Right atrium auricular region (tissue), 2 donors: ENCODE measurements around the gene FERMT3. TPM values are rescaled to one million over a fixed set of nuclear protein-coding genes. Genes with fewer than 3 reads are reported as not detected.

Experiments
- DNase-seq: peaks from one replicate; pipeline ENCODE4 v3.0.0-alpha.2; 2019; ENCODE audit warnings: low spot score
- H3K27ac ChIP-seq, 2 donors: fragments of 200-600 bp; sonication (generic); 1 replicate in 1 of 2; 2 replicates in 1 of 2; pipeline ENCODE4 v1.5.1; 2016 to 2019
- H3K27me3 ChIP-seq, 2 donors: fragments of 200-600 bp; sonication (generic); one replicate each; pipeline versions ENCODE4 v1.5.1 to v1.6.0; 2017 to 2019
- H3K36me3 ChIP-seq: fragments of 200-600 bp; sonication (generic); one replicate; pipeline ENCODE4 v1.5.1; 2016
- H3K4me1 ChIP-seq, 2 donors: fragments of 200-600 bp; sonication (generic); one replicate each; pipeline versions ENCODE4 v1.5.1 to v1.6.0; 2017 to 2019
- H3K4me3 ChIP-seq, 2 donors: fragments of 200-600 bp; sonication (generic); 1 replicate in 1 of 2; 2 replicates in 1 of 2; pipeline ENCODE4 v1.5.1; 2017 to 2019; ENCODE audit warnings: mild to moderate bottlenecking in 1 of 2, moderate library complexity in 1 of 2
- H3K9me3 ChIP-seq, 2 donors: fragments of 200-600 bp; sonication (generic); one replicate each; pipeline ENCODE4 v1.5.1; 2019
- CTCF ChIP-seq, 2 donors: fragments of 200-600 bp; sonication (generic); IDR thresholded peaks; one replicate each; pipeline ENCODE4 v1.5.1; 2019; ENCODE audit warnings: antibody characterized with exemption in 2 of 2
- total RNA-seq, 2 donors: library from RNA; depleted of rRNA; stranded (reverse); fragments of >200 nt; gene quantifications; one replicate each; pipeline ENCODE4 v1.1.0, GENCODE V29; 2016

FERMT3 gene
- total RNA-seq, 2 donors from 2014 or later, result 6.3 to 19.4 TPM

GRCh38 chr11:64258946-64259532 is 52.5 kb downstream of the FERMT3 start:
- Histone ChIP-seq H3K9me3 (no peaks in the 10 kb centered on the region), H3K27ac (no peak overlapping the region), H3K36me3 (peaks cover 63% of the 10 kb centered on the region), H3K4me3 (no peak overlapping the region), H3K4me1 (no peaks in the 10 kb centered on the region), H3K27me3 (no peaks in the 10 kb centered on the region)
- TF ChIP-seq CTCF (IDR thresholded peaks at IDR 0.05), result no peak
- no peak for DNase-seq

GRCh38 chr11:64259533-64260067 is 53.1 kb downstream of the FERMT3 start:
- no peaks in the 10 kb centered on the region for H3K9me3 ChIP-seq
- no peak overlapping the region for H3K4me3 ChIP-seq
- no peak for TF ChIP-seq CTCF (IDR thresholded peaks at IDR 0.05)
- no peaks in the 10 kb centered on the region for H3K4me1 ChIP-seq
- peaks cover 61% of the 10 kb centered on the region for H3K36me3 ChIP-seq
- H3K27me3 ChIP-seq, result no peaks in the 10 kb centered on the region
- no peak for DNase-seq
- no peak overlapping the region for H3K27ac ChIP-seq

GRCh38 chr11:64260147-64260708 is 53.7 kb downstream of the FERMT3 start:
- TF ChIP-seq CTCF (IDR thresholded peaks at IDR 0.05), result no peak
- peaks cover 63% of the 10 kb centered on the region for H3K36me3 ChIP-seq

GRCh38 chr11:64261556-64262080 is 55.1 kb downstream of the FERMT3 start:
- DNase-seq, result no peak
- no peak overlapping the region for H3K27ac ChIP-seq

More at GRCh38 chr11:64260147-64260708, 53.7 kb downstream of the FERMT3 start:
- Histone ChIP-seq H3K9me3 (no peaks in the 10 kb centered on the region), H3K4me3 (no peak overlapping the region), H3K27ac (no peak overlapping the region), H3K4me1 (no peaks in the 10 kb centered on the region), H3K27me3 (no peaks in the 10 kb centered on the region)
- DNase-seq, result no peak

GRCh38 chr11:64262271-64263002 is 55.9 kb downstream of the FERMT3 start:
- Histone ChIP-seq H3K27ac (no peak overlapping the region), H3K36me3 (peaks cover 54% of the 10 kb centered on the region), H3K27me3 (no peaks in the 10 kb centered on the region), H3K4me1 (peaks cover 0 to 9% of the 10 kb centered on the region in 2 donors), H3K9me3 (no peaks in the 10 kb centered on the region), H3K4me3 (no peak overlapping the region)
- TF ChIP-seq CTCF (IDR thresholded peaks at IDR 0.05), result no peak
- DNase-seq, result no peak

More at GRCh38 chr11:64261556-64262080, 55.1 kb downstream of the FERMT3 start:
- Histone ChIP-seq H3K27me3 (no peaks in the 10 kb centered on the region), H3K4me1 (peaks cover 0 to under 1% of the 10 kb centered on the region in 2 donors), H3K4me3 (no peak overlapping the region), H3K36me3 (peaks cover 55% of the 10 kb centered on the region), H3K9me3 (no peaks in the 10 kb centered on the region)
- no peak for TF ChIP-seq CTCF (IDR thresholded peaks at IDR 0.05)
